Measurements from ENCODE around the gene BASP1. TPM values are rescaled to one million over a fixed set of nuclear protein-coding genes. Genes with fewer than 3 reads are reported as not detected.

BASP1 gene
- total RNA-seq, 1 experiment from 2014 or later: not detected

- intact Hi-C loops (cut with micrococcal nuclease; ENCODE audit: unreplicated experiment): no loop called here
- H3K36me3 Mint-ChIP-seq (ENCODE audit: insufficient read depth, unreplicated experiment): no peaks in the 10 kb centered on the region
- no TSS peak for BruUV-seq (replicated peaks)
- H3K4me3 Mint-ChIP-seq (ENCODE audit: low read depth, unreplicated experiment): no peak overlapping the region
- no peak overlapping the region for H3K27ac Mint-ChIP-seq (ENCODE audit: unreplicated experiment)
- peaks cover 4% of the 10 kb centered on the region for H3K9me3 Mint-ChIP-seq (ENCODE audit: low read depth, unreplicated experiment)
- H3K27me3 Mint-ChIP-seq (ENCODE audit: unreplicated experiment): peaks cover 38% of the 10 kb centered on the region
- CTCF ChIA-PET: no interaction called here
- no peaks in the 10 kb centered on the region for H3K4me1 Mint-ChIP-seq (ENCODE audit: low read depth, unreplicated experiment)
- no peak for DNase-seq
- TF ChIP-seq, protein P1, sequence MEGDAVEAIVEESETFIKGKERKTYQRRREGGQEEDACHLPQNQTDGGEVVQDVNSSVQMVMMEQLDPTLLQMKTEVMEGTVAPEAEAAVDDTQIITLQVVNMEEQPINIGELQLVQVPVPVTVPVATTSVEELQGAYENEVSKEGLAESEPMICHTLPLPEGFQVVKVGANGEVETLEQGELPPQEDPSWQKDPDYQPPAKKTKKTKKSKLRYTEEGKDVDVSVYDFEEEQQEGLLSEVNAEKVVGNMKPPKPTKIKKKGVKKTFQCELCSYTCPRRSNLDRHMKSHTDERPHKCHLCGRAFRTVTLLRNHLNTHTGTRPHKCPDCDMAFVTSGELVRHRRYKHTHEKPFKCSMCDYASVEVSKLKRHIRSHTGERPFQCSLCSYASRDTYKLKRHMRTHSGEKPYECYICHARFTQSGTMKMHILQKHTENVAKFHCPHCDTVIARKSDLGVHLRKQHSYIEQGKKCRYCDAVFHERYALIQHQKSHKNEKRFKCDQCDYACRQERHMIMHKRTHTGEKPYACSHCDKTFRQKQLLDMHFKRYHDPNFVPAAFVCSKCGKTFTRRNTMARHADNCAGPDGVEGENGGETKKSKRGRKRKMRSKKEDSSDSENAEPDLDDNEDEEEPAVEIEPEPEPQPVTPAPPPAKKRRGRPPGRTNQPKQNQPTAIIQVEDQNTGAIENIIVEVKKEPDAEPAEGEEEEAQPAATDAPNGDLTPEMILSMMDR (IDR thresholded peaks at IDR 0.05; ENCODE audit: unreplicated experiment): no peak
These were observed 71.1 kb downstream of the BASP1 start for GRCh38 chr5:17288570-17288969.

DNA sequence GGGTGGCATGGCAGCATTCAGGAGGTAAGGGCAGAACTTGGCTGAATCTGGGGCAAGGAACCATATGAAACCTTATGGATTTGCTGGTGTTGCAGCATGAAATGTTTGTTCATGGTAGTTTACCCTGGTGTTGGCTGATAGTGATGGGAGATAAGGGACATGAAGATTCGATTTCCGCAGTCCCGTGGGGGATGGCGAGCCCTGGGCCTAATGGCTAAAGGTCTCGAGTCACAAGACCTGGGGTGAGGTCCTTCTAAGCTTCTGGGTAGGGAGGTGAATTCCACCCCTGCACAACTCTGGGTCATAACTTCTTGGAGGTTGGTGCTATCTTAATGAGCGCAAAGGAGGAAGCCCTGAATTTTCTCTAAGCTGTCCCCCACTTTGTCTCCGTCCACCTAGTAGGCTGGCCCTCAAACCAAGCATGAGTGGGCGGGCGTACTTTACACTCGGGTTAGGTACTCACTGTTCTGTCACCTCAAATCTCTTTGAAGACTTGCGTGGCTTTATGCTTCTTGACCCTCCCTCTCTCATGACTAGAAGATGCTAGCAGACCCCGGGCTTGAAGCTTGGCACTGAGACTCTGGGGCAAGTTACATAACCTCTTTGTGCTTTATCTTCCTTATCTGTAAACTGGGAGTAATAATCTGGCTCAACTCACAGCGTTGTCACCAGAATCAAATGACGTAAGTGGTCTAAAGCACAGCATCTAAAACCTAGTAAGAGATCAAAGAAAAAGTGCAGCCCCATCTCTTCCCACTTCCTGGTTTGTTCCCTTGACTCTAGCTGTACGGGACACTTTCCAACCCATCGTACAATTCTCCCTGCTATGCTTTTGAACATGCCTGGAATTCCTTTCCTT is 72.5 kb downstream of the BASP1 start:
- no peak overlapping the region for H3K27ac Mint-ChIP-seq (ENCODE audit: unreplicated experiment)
- no peak for DNase-seq
- peaks cover 37% of the 10 kb centered on the region for H3K27me3 Mint-ChIP-seq (ENCODE audit: unreplicated experiment)
- no peak overlapping the region for H3K4me3 Mint-ChIP-seq (ENCODE audit: low read depth, unreplicated experiment)
- H3K36me3 Mint-ChIP-seq (ENCODE audit: insufficient read depth, unreplicated experiment): no peaks in the 10 kb centered on the region
- H3K4me1 Mint-ChIP-seq (ENCODE audit: low read depth, unreplicated experiment): no peaks in the 10 kb centered on the region
- no TSS peak for BruUV-seq (replicated peaks)
- intact Hi-C loops (cut with micrococcal nuclease; ENCODE audit: unreplicated experiment): no loop called here
- CTCF ChIA-PET: no interaction called here
- TF ChIP-seq, protein P1 (IDR thresholded peaks at IDR 0.05; ENCODE audit: unreplicated experiment): no peak
- peaks cover 4% of the 10 kb centered on the region for H3K9me3 Mint-ChIP-seq (ENCODE audit: low read depth, unreplicated experiment)

DNA sequence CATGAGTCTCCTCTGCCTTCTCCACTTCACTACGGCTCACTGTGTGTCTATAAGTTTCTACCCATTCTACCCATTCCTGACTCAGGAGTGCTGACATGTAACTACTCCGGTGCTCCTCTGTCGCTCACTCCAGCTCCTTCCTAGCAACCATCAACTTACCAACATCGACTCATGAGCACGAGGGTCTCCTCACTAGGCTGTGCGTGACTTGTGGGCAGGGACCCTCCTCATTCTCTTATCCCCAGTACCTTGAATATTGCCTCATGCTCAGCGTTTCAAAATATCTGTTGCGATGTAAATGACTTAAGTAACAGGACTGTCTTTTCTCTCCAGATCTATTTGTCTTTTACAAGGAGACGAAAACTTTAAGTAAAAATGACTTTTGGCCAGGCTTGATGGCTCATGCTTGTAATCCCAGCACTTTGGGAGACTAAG is 73.1 kb downstream of the BASP1 start:
- H3K4me1 Mint-ChIP-seq (ENCODE audit: low read depth, unreplicated experiment): no peaks in the 10 kb centered on the region
- peaks cover 43% of the 10 kb centered on the region for H3K27me3 Mint-ChIP-seq (ENCODE audit: unreplicated experiment)
- TF ChIP-seq, protein P1 (IDR thresholded peaks at IDR 0.05; ENCODE audit: unreplicated experiment): no peak
- peaks cover 4% of the 10 kb centered on the region for H3K9me3 Mint-ChIP-seq (ENCODE audit: low read depth, unreplicated experiment)
- no peaks in the 10 kb centered on the region for H3K36me3 Mint-ChIP-seq (ENCODE audit: insufficient read depth, unreplicated experiment)
- H3K27ac Mint-ChIP-seq (ENCODE audit: unreplicated experiment): no peak overlapping the region
- no TSS peak for BruUV-seq (replicated peaks)
- no peak overlapping the region for H3K4me3 Mint-ChIP-seq (ENCODE audit: low read depth, unreplicated experiment)
- intact Hi-C loops (cut with micrococcal nuclease; ENCODE audit: unreplicated experiment): no loop called here
- no peak for DNase-seq
- CTCF ChIA-PET: no interaction called here

DNA sequence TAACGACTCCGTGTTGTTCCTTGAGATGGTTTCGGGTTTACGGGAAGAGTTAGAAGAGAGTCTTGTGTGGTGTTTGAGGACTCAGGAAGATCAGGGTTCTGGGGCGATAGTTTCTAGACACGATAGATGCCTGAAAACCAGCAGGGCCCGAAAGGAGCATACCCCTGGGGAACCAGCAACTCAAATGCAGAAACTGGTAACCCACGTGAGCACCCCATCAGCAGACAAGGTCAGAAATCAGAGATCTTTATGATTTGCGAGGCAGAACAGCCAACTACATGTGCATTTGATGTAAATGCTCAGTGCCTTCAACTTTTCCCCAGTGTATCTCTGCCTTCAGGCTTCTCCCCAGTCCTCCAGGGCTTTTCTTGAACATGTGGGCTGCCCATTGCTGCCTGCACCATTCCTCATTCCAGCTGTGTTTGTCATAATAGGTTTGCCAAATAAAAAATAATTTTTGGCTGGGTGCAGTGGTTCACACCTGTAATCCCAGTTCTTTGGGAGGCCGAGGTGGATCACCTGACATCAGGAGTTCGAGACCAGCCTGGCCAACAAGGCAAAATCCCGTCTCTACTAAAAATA is 75.1 kb downstream of the BASP1 start:
- TF ChIP-seq, protein P1 (IDR thresholded peaks at IDR 0.05; ENCODE audit: unreplicated experiment): no peak
- intact Hi-C loops (cut with micrococcal nuclease; ENCODE audit: unreplicated experiment): no loop called here
- no peaks in the 10 kb centered on the region for H3K4me1 Mint-ChIP-seq (ENCODE audit: low read depth, unreplicated experiment)
- H3K4me3 Mint-ChIP-seq (ENCODE audit: low read depth, unreplicated experiment): no peak overlapping the region
- H3K27me3 Mint-ChIP-seq (ENCODE audit: unreplicated experiment): peaks cover 45% of the 10 kb centered on the region
- peaks cover 4% of the 10 kb centered on the region for H3K9me3 Mint-ChIP-seq (ENCODE audit: low read depth, unreplicated experiment)
- CTCF ChIA-PET: no interaction called here
- no peak overlapping the region for H3K27ac Mint-ChIP-seq (ENCODE audit: unreplicated experiment)
- no peaks in the 10 kb centered on the region for H3K36me3 Mint-ChIP-seq (ENCODE audit: insufficient read depth, unreplicated experiment)
- DNase-seq: no peak
- no TSS peak for BruUV-seq (replicated peaks)
